Measurements from ENCODE around the gene MAGI1.

DNA sequence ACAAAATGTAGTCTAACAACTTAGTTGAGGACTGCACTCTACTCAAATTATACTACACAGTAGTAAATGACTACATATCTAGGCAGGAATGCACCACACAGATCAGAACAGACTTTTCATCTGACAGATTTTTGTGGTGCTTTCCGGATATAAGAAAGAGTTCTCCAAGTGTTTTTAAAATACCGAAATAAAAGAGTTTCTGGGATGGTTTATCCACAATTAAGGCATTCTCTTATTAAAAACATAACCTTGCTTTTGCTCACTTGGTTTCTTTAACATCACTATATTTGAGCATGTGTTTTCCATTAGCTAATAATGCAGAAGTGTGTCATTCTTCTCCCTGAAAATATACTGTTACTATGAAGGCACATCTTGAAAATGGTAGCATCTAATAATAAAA lies 132.9 kb downstream of the MAGI1 start:
- no peak for TF ChIP-seq GATA2 (IDR thresholded peaks at IDR 0.05; ENCODE audit: low read depth, low read length)
- TF ChIP-seq GATA3 (IDR thresholded peaks at IDR 0.05; ENCODE audit: low read depth, low read length): no peak

All from SH-SY5Y (cell line).